NCI-H526 (cell line): ENCODE data around the gene SNORC.
A peak's percentile ranks its signal among the peaks of the same experiment; 100 is the strongest.
"Not testable (repeated sequence)": the region's sequence is repeated elsewhere in the genome, so short reads cannot be mapped to it uniquely, and the experiment has no call there.

ENCODE experiments used
- DNase-seq, 2 experiments: peaks; one replicate each; lab custom pipeline; 2025; lab: John Stamatoyannopoulos, UW

Gene SNORC

GRCh38 chr2:232870018-232870765, at the start of gene SNORC:
Gene SNORC, plus strand, starts transcription at chr2:232870264. Its CDS starts 78 bp downstream, at chr2:232870342.
- DNase-seq, result no peak

GRCh38 chr2:232829988-232830387, 40.1 kb upstream of the SNORC start:
- no peak for DNase-seq

- no peak for DNase-seq
Observed at GRCh38 chr2:232831496-232831895, 38.6 kb upstream of the SNORC start.

- no peak for DNase-seq
Observed at GRCh38 chr2:232833830-232834229, 36.2 kb upstream of the SNORC start.

GRCh38 chr2:232835687-232836208, 34.3 kb upstream of the SNORC start:
- no peak for DNase-seq

- no peak for DNase-seq
Observed at GRCh38 chr2:232836934-232837333, 33.1 kb upstream of the SNORC start.

GRCh38 chr2:232838406-232838874, 31.6 kb upstream of the SNORC start:
- DNase-seq, result no peak

GRCh38 chr2:232839411-232840079, 30.5 kb upstream of the SNORC start:
- no peak for DNase-seq

- no peak for DNase-seq
Observed at GRCh38 chr2:232842689-232843088, 27.4 kb upstream of the SNORC start.

- peak in 1 of 2 experiments; percentile 3 for DNase-seq
Observed at GRCh38 chr2:232843834-232844233, 26.2 kb upstream of the SNORC start.

- no peak for DNase-seq
Observed at GRCh38 chr2:232846055-232846454, 24.0 kb upstream of the SNORC start.

GRCh38 chr2:232850039-232850438, 20.0 kb upstream of the SNORC start:
- DNase-seq, result no peak

- not testable (repeated sequence) for DNase-seq
Observed at GRCh38 chr2:232852081-232852480, 18.0 kb upstream of the SNORC start.

GRCh38 chr2:232852676-232853075, 17.4 kb upstream of the SNORC start:
- no peak for DNase-seq

- no peak for DNase-seq
Observed at GRCh38 chr2:232854082-232854481, 16.0 kb upstream of the SNORC start.

GRCh38 chr2:232857158-232857563, 12.9 kb upstream of the SNORC start:
- no peak for DNase-seq

- DNase-seq, result no peak
Observed at GRCh38 chr2:232859385-232859916, 10.6 kb upstream of the SNORC start.

GRCh38 chr2:232860593-232861241, 9.3 kb upstream of the SNORC start:
- DNase-seq, result no peak

- DNase-seq, result no peak
Observed at GRCh38 chr2:232861353-232861752, 8.7 kb upstream of the SNORC start.

- no peak for DNase-seq
Observed at GRCh38 chr2:232863996-232864395, 6.1 kb upstream of the SNORC start.

- DNase-seq, result no peak
Observed at GRCh38 chr2:232865165-232865564, 4.9 kb upstream of the SNORC start.

- no peak for DNase-seq
Observed at GRCh38 chr2:232866104-232866503, 4.0 kb upstream of the SNORC start.
